Transverse colon (tissue), 3 donors: ENCODE data around the gene SLC36A4.

Experiments used
- CTCF ChIP-seq, 5 experiments: fragments of 200-600 bp in 3 of 5; fragments of 450-650 bp in 2 of 5; sonication (generic) in 3 of 5; IDR thresholded peaks; 1 replicate in 2 of 5; 2 replicates in 3 of 5; pipeline ENCODE4 v1.5.1; 2016 to 2017; ENCODE audit warnings: antibody characterized with exemption in 5 of 5, inconsistent platforms in 3 of 5, mild to moderate bottlenecking in 2 of 5, moderate library complexity in 1 of 5
- POLR2A ChIP-seq: fragments of 450-650 bp; IDR thresholded peaks from one replicate; pipeline ENCODE4 v1.6.1; 2016; ENCODE audit warnings: antibody characterized with exemption, mild to moderate bottlenecking, moderate library complexity

GRCh38 chr11:93143800-93144199 lies 54.0 kb downstream of the SLC36A4 start:
- TF ChIP-seq CTCF (IDR thresholded peaks at IDR 0.05), result no peak
- TF ChIP-seq POLR2A, result no peak
